BLaER1 treated with 17β-estradiol and CSF1 and Interleukin-3, amounts not matched to agents 10 nM and 100 nM (cell line): ENCODE data around the gene FBLN1.

ENCODE experiments used
- H3K27ac ChIP-seq, 11 experiments: shearing (Covaris generic); formaldehyde crosslinking; 2 replicates each; pipeline ENCODE4 v1.8.1; 2022
- H3K27me3 ChIP-seq, 11 experiments: shearing (Covaris generic); formaldehyde crosslinking; 2 replicates each; pipeline ENCODE4 v1.8.1; 2022
- H3K36me3 ChIP-seq, 11 experiments: shearing (Covaris generic); formaldehyde crosslinking; 2 replicates each; pipeline ENCODE4 v1.8.1; 2022
- H3K4me1 ChIP-seq, 10 experiments: shearing (Covaris generic); formaldehyde crosslinking; 2 replicates each; pipeline ENCODE4 v1.8.1; 2022
- H3K4me2 ChIP-seq, 11 experiments: shearing (Covaris generic); formaldehyde crosslinking; 2 replicates each; pipeline ENCODE4 v1.8.1; 2022
- H3K4me3 ChIP-seq, 10 experiments: shearing (Covaris generic); formaldehyde crosslinking; 2 replicates each; pipeline ENCODE4 v1.8.1; 2022
- H3K9ac ChIP-seq, 11 experiments: shearing (Covaris generic); formaldehyde crosslinking; 2 replicates each; pipeline ENCODE4 v1.8.1; 2022
- H3K9me3 ChIP-seq, 11 experiments: shearing (Covaris generic); formaldehyde crosslinking; replicated peaks in 1 of 11; 2 replicates each; pipeline ENCODE4 v1.8.1; 2022
- H4K20me1 ChIP-seq, 11 experiments: shearing (Covaris generic); formaldehyde crosslinking; 2 replicates each; pipeline ENCODE4 v1.8.1; 2022
- Cebpa-rat ChIP-seq, 11 experiments: shearing (Covaris generic); IDR thresholded peaks; 2 replicates each; pipeline ENCODE4 v1.8.1; 2022

Gene FBLN1

GRCh38 chr22:45496451-45496941 is 6.2 kb upstream of the FBLN1 start:
- Histone ChIP-seq H3K27ac (no peak overlapping the region), H4K20me1 (no peaks in the 10 kb centered on the region), H3K4me1 (peaks cover 0 to 18% (median 13%) of the 10 kb centered on the region in 10 experiments; a peak in 17 of 20 replicates), H3K36me3 (no peaks in the 10 kb centered on the region), H3K4me3 (no peak overlapping the region), H3K9ac (no peak overlapping the region), H3K4me2 (no peak overlapping the region), H3K9me3 (peaks cover 0 to 13% (median 7%) of the 10 kb centered on the region in 11 experiments; a peak in 16 of 22 replicates), H3K27me3 (peaks cover 0 to under 1% (median 0%) of the 10 kb centered on the region in 11 experiments; a peak in 1 of 22 replicates)
- TF ChIP-seq Cebpa-rat (IDR thresholded peaks at IDR 0.05) = no peak

DNA sequence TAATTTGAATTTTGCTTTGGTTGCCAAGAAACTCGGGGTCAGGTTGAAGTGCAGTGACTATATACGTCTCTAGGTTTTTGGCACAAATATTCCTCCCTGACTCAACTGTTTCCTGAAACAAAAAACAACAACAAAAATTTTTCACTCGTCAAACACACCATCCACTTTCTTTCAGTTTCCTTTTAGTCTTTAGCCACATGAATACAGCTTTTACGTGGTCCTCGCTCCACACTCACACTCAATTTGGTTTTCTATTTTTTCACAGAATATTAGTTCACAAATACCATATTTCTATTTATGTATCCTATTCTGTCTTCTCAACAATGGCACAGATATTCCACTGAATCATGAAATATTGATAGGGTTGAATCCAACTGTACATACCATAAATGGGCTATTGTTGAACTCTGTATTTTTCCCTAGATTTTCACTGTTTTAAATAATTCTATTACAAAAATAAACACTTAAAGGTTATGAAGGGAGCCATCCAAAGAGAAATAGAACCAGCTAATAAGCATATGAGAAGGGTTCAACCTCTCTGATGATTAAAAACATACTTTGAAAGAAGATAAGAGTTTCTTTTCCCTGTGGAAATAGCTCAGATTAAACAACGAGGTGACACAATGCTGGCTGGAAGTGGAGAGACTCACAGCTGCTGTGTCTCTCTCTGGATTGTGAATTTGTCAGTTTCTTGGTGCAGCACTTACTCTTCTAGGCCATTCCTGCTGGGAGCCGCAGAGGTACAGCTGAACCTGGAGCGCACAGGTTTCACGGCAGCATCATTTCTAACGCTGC is 5.1 kb upstream of the FBLN1 start:
- 0 out of 22 replicates have a peak overlapping the region, but pooled peaks of 1 of the 11 experiments have one; percentile 3 for H3K4me2 ChIP-seq

DNA sequence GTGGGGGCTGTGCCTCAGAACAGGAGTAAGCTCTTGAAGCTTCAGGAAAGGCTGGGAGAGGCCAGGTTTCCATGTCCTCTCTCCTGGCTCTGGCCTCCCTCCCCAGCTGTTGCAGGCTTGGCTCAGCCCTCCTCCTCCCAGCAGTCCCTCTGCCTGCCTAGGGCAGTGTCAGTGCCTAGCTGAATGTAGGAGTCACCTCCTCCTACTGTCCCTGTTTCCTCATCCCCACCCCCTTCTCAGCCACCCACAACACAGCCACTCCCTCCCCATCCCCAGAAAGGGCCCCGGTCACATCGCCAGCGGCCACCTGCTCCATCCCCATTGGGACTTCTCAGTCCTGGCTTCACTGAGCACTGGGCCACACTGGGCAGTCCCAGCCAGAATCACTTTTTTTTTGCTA is 2.9 kb upstream of the FBLN1 start:
- Histone ChIP-seq H3K27me3 (peaks cover 0 to 25% (median 0%) of the 10 kb centered on the region in 11 experiments; a peak in 5 of 22 replicates), H3K4me1 (peaks cover 23 to 41% (median 36%) of the 10 kb centered on the region in 10 experiments), H3K4me3 (no peak overlapping the region), H3K9ac (no peak overlapping the region), H3K36me3 (no peaks in the 10 kb centered on the region), H3K27ac (no peak overlapping the region), H3K4me2 (peak overlapping the region in 10 of 11 experiments; percentile 15 to 60 (median 40); a peak in 17 of 22 replicates), H3K9me3 (peaks cover 0 to 3% (median under 1%) of the 10 kb centered on the region in 11 experiments; a peak in 10 of 22 replicates), H4K20me1 (no peaks in the 10 kb centered on the region)
- TF ChIP-seq Cebpa-rat (IDR thresholded peaks at IDR 0.05) = no peak

More for the DNA sequence above, 5.1 kb upstream of the FBLN1 start:
- H3K27me3 ChIP-seq = peaks cover 0 to 11% (median 0%) of the 10 kb centered on the region in 11 experiments; a peak in 4 of 22 replicates
- H3K36me3 ChIP-seq = no peaks in the 10 kb centered on the region
- H4K20me1 ChIP-seq = no peaks in the 10 kb centered on the region
- H3K27ac ChIP-seq = no peak overlapping the region
- no peak for TF ChIP-seq Cebpa-rat (IDR thresholded peaks at IDR 0.05)
- H3K4me3 ChIP-seq = no peak overlapping the region
- H3K9me3 ChIP-seq = peaks cover 0 to 13% (median 7%) of the 10 kb centered on the region in 11 experiments; a peak in 15 of 22 replicates
- H3K4me1 ChIP-seq = peaks cover 4 to 25% (median 19%) of the 10 kb centered on the region in 10 experiments; a peak in 18 of 20 replicates
- H3K9ac ChIP-seq = no peak overlapping the region

GRCh38 chr22:45503050-45503815 is 550 bp downstream of the FBLN1 start:
- Histone ChIP-seq H3K36me3 (peaks cover 0 to 5% (median 0%) of the 10 kb centered on the region in 11 experiments; a peak in 2 of 22 replicates), H3K4me2 (peak overlapping the region; percentile 92 to 99 (median 98)), H3K27me3 (peaks cover 0 to 25% (median 0%) of the 10 kb centered on the region in 11 experiments; a peak in 5 of 22 replicates), H3K9me3 (no peaks in the 10 kb centered on the region), H3K9ac (peak overlapping the region; percentile 59 to 91 (median 85); a peak in 21 of 22 replicates), H3K4me1 (peaks cover 49 to 76% (median 67%) of the 10 kb centered on the region in 10 experiments), H3K4me3 (peak overlapping the region; percentile 54 to 84 (median 76)), H4K20me1 (peaks cover 0 to 5% (median 0%) of the 10 kb centered on the region in 11 experiments; a peak in 3 of 22 replicates), H3K27ac (peak overlapping the region in 9 of 11 experiments; percentile 54 to 89 (median 81); a peak in 19 of 22 replicates)
- no peak for TF ChIP-seq Cebpa-rat (IDR thresholded peaks at IDR 0.05)

DNA sequence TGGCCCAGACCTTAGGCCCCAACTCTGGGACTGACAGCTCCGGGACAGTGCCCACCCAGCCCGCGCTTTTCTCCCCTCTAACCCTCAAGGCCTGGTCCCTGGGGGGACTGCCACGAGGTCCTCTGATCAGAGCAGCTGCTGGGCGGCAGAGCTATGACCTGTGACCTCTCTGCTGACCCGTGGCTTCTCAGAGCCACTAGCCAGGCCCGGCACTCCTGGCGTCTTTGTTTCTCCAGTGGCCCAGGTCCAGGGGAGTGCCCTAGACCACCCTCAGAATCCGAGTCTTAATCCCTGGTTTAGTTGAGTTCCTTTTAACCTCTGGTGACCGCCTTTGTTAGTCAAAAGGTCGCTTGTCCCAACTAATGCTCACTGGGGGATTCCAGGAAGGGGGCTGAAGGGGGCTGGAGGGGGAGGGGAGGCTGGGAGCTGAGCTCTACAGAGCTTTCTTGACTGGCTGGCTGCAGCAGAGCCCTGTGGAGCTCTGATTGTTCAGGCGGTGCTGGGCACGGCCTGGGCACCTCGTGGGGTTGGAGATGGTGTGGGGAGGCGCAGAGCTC is 1.2 kb downstream of the FBLN1 start:
- peak overlapping the region in 9 of 11 experiments; percentile 54 to 89 (median 81); a peak in 17 of 22 replicates for H3K27ac ChIP-seq
- peak overlapping the region in 9 of 11 experiments; percentile 61 to 91 (median 86); a peak in 18 of 22 replicates for H3K9ac ChIP-seq
- peak overlapping the region; percentile 92 to 99 (median 98) for H3K4me2 ChIP-seq
- H3K4me3 ChIP-seq = peak overlapping the region in 8 of 10 experiments; percentile 68 to 84 (median 78); a peak in 16 of 20 replicates
- H3K9me3 ChIP-seq = no peaks in the 10 kb centered on the region
- peaks cover 49 to 79% (median 72%) of the 10 kb centered on the region in 10 experiments for H3K4me1 ChIP-seq
- peaks cover 0 to 5% (median 0%) of the 10 kb centered on the region in 11 experiments; a peak in 2 of 22 replicates for H3K36me3 ChIP-seq
- no peak for TF ChIP-seq Cebpa-rat (IDR thresholded peaks at IDR 0.05)
- H4K20me1 ChIP-seq = peaks cover 0 to 9% (median 3%) of the 10 kb centered on the region in 11 experiments; a peak in 10 of 22 replicates
- peaks cover 0 to 25% (median 0%) of the 10 kb centered on the region in 11 experiments; a peak in 5 of 22 replicates for H3K27me3 ChIP-seq

DNA sequence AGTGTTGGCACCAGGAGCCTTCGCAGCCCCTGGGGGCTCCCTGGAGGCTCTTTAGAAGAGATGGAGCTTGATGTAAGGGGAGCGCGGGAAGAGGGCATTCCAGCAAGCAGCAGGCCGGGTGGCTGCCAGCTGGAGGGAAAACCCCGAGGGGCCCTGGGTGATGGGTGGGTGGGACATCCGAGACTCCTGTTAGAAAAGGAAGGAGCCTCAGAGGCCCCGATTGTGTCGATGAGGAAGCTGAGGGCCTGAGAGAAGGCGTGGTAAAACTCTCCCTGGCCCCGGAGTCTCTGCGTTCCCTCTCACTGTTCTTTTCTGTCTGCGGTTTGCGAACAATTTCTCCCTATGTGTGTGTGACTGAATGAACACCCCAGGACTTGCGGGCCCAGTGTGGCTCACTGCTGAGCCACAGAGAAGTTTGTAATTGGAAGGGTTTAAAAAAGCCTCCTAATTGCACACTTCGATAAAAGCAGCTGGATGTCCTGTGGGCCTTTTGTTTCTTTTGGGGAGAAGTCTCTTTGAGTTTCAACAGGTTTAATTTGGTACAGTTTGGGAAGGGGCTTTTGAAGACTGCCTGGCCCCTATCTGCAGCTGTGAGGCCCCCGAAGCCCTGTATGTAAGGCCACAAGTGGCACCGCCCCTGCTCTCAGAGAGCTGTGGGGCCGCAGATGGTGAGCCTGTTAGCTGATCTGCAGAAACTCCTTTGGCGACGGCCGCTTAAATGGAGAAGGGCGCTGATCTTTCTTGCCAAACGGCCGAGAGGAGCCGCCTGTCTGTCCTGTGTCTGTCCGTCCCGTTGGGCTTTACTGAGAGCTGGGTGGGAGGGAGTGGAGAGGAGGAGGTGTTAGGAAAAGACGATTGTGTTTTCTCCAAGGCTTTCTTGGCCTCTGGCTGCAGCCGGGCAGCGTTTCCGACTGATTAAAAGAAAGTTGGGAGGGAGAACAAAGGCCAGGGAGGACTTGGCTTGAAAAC is 2.0 kb downstream of the FBLN1 start:
- no peak for TF ChIP-seq Cebpa-rat (IDR thresholded peaks at IDR 0.05)
- Histone ChIP-seq H3K4me1 (peaks cover 49 to 79% (median 74%) of the 10 kb centered on the region in 10 experiments), H3K9ac (peak overlapping the region in 9 of 11 experiments; percentile 61 to 91 (median 86); a peak in 18 of 22 replicates), H3K4me3 (peak overlapping the region; percentile 2 to 84 (median 76); a peak in 18 of 20 replicates), H4K20me1 (peaks cover 0 to 17% (median 8%) of the 10 kb centered on the region in 11 experiments; a peak in 10 of 22 replicates), H3K27ac (peak overlapping the region in 9 of 11 experiments; percentile 54 to 89 (median 81); a peak in 18 of 22 replicates), H3K9me3 (no peaks in the 10 kb centered on the region), H3K36me3 (peaks cover 0 to 5% (median 0%) of the 10 kb centered on the region in 11 experiments; a peak in 2 of 22 replicates), H3K4me2 (peak overlapping the region; percentile 92 to 99 (median 98)), H3K27me3 (peaks cover 0 to 25% (median 0%) of the 10 kb centered on the region in 11 experiments; a peak in 5 of 22 replicates)
